CD14-positive monocyte (primary cell): Measurements from ENCODE around the gene ARHGAP44. TPM values are rescaled to one million over a fixed set of nuclear protein-coding genes. Genes with fewer than 3 reads are reported as not detected.
"Not testable (repeated sequence)": the region's sequence is repeated elsewhere in the genome, so short reads cannot be mapped to it uniquely, and the experiment has no call there.

Experiments
- DNase-seq, 3 donors: peaks; one replicate each; pipeline ENCODE4 v3.0.0-alpha.2; 2011 to 2022
- H2AFZ ChIP-seq: 2 replicates; pipeline ENCODE4 v1.6.0; 2012; ENCODE audit warnings: mild to moderate bottlenecking, low read depth, low read length, inconsistent platforms; ENCODE audit not compliant: insufficient read depth, poor library complexity, severe bottlenecking
- H3K27ac ChIP-seq, 2 donors: 1 replicate in 1 of 2; 2 replicates in 1 of 2; pipeline ENCODE4 v1.5.1; 2012 to 2013; ENCODE audit warnings: low read length in 2 of 2, control low read depth in 1 of 2, inconsistent platforms in 1 of 2, low read depth in 1 of 2, mild to moderate bottlenecking in 1 of 2
- H3K27me3 ChIP-seq, 2 donors: one replicate each; pipeline versions ENCODE4 v1.6.0 to v1.6.1; 2011 to 2013; ENCODE audit warnings: low read length in 2 of 2; ENCODE audit not compliant: control insufficient read depth in 2 of 2, insufficient read depth in 2 of 2
- H3K36me3 ChIP-seq, 2 donors: replicated peaks in 1 of 2; 1 replicate in 1 of 2; 2 replicates in 1 of 2; pipeline versions ENCODE4 v1.5.1 to v1.6.1; 2012 to 2013; ENCODE audit warnings: low read length in 2 of 2, control low read depth in 1 of 2, inconsistent platforms in 1 of 2, mild to moderate bottlenecking in 1 of 2; ENCODE audit not compliant: insufficient read depth in 2 of 2, control insufficient read depth in 1 of 2
- H3K4me1 ChIP-seq, 2 donors: 1 replicate in 1 of 2; 2 replicates in 1 of 2; pipeline versions ENCODE4 v1.5.1 to v1.6.1; 2012 to 2013; ENCODE audit warnings: low read length in 2 of 2, control low read depth in 1 of 2, inconsistent platforms in 1 of 2, mild to moderate bottlenecking in 1 of 2, moderate library complexity in 1 of 2; ENCODE audit not compliant: insufficient read depth in 2 of 2, control insufficient read depth in 1 of 2
- H3K4me2 ChIP-seq: replicated peaks from 2 replicates; pipeline ENCODE3; 2012; ENCODE audit warnings: low read length, moderate library complexity, mild to moderate bottlenecking; ENCODE audit not compliant: poor library complexity, severe bottlenecking; ENCODE audit errors: extremely low read depth
- H3K4me3 ChIP-seq, 3 experiments: fragments of 200-600 bp in 1 of 3; sonication (generic) in 1 of 3; replicated peaks in 1 of 3; 1 replicate in 2 of 3; 2 replicates in 1 of 3; pipeline ENCODE4 v1.5.1; 2011 to 2013; ENCODE audit warnings: low read length in 3 of 3, mild to moderate bottlenecking in 3 of 3, control low read depth in 2 of 3, low read depth in 2 of 3, inconsistent platforms in 1 of 3, moderate library complexity in 1 of 3
- H3K79me2 ChIP-seq: 2 replicates; pipeline ENCODE4 v1.6.0; 2012; ENCODE audit warnings: mild to moderate bottlenecking, control low read depth, inconsistent platforms, low read length, moderate library complexity; ENCODE audit not compliant: insufficient read depth
- H3K9ac ChIP-seq: 2 replicates; pipeline ENCODE4 v1.6.0; 2017; ENCODE audit warnings: low read length, mild to moderate bottlenecking; ENCODE audit not compliant: insufficient read depth, poor library complexity, severe bottlenecking
- H3K9me3 ChIP-seq, 2 donors: replicated peaks in 1 of 2; 1 replicate in 1 of 2; 2 replicates in 1 of 2; pipeline versions ENCODE4 v1.5.1 to v1.6.1; 2012 to 2013; ENCODE audit warnings: low read length in 2 of 2, control low read depth in 1 of 2; ENCODE audit not compliant: control insufficient read depth in 1 of 2, insufficient read depth in 1 of 2
- H4K20me1 ChIP-seq: 2 replicates; pipeline ENCODE4 v1.6.0; 2012; ENCODE audit warnings: mild to moderate bottlenecking, low read length, control low read depth, moderate library complexity; ENCODE audit not compliant: insufficient read depth
- H3K27ac Mint-ChIP-seq, 7 donors: one replicate each; pipeline ENCODE4 v1.8.0; 2020; ENCODE audit warnings: mild to moderate bottlenecking in 7 of 7, mixed read lengths in 7 of 7, moderate library complexity in 6 of 7, inconsistent platforms in 2 of 7
- H3K27me3 Mint-ChIP-seq, 3 donors: one replicate each; pipeline ENCODE4 v1.8.0; 2021 to 2022; ENCODE audit warnings: low read depth in 3 of 3, mild to moderate bottlenecking in 3 of 3, mixed read lengths in 3 of 3, moderate library complexity in 3 of 3, inconsistent platforms in 1 of 3
- H3K36me3 Mint-ChIP-seq, 2 donors: one replicate each; pipeline ENCODE4 v1.8.0; 2020; ENCODE audit warnings: mixed read lengths in 2 of 2, inconsistent platforms in 1 of 2, mild to moderate bottlenecking in 1 of 2
- H3K4me1 Mint-ChIP-seq: one replicate; pipeline ENCODE4 v1.8.0; 2020; ENCODE audit warnings: mild to moderate bottlenecking, mixed read lengths
- H3K4me3 Mint-ChIP-seq, 2 donors: one replicate each; pipeline ENCODE4 v1.8.0; 2020; ENCODE audit warnings: mild to moderate bottlenecking in 2 of 2, mixed read lengths in 2 of 2, moderate library complexity in 1 of 2
- H3K9me3 Mint-ChIP-seq, 7 donors: one replicate each; pipeline ENCODE4 v1.8.0; 2020 to 2022; ENCODE audit warnings: mixed read lengths in 7 of 7, mild to moderate bottlenecking in 6 of 7, moderate library complexity in 6 of 7, inconsistent platforms in 2 of 7
- WGBS: methylation state at CpG from one replicate; pipeline ENCODE4 v1.1.5; 2013; ENCODE audit warnings: missing lambda C conversion rate; ENCODE audit not compliant: insufficient coverage; 5-methylcytosine and 5-hydroxymethylcytosine counted together
- intact Hi-C, 2 donors: fragments of 100-400 bp; cut with micrococcal nuclease; formaldehyde crosslinking; loops; one replicate each; pipeline versions ENCODE4 v1.15.0 to v1.15.1; 2023
- polyA plus RNA-seq, 3 donors: library from polyadenylated mRNA; depleted of rRNA in 1 of 3; unstranded in 2 of 3; stranded (reverse) in 1 of 3; fragments of 300-500 nt in 2 of 3; fragments of >200 nt in 1 of 3; fragmentation: Illumina TruSeq in 2 of 3; gene quantifications; 1 replicate in 2 of 3; 2 replicates in 1 of 3; pipeline ENCODE4 v1.2.3, GENCODE V29; 2012 to 2021
- TF ChIP-seq, protein P1 (sequence below): fragments of 200-600 bp; IDR thresholded peaks from one replicate; pipeline ENCODE4 v1.8.0; 2022; ENCODE audit warnings: antibody characterized with exemption, mild to moderate bottlenecking

Gene ARHGAP44
- polyA plus RNA-seq, 3 donors = not detected

DNA sequence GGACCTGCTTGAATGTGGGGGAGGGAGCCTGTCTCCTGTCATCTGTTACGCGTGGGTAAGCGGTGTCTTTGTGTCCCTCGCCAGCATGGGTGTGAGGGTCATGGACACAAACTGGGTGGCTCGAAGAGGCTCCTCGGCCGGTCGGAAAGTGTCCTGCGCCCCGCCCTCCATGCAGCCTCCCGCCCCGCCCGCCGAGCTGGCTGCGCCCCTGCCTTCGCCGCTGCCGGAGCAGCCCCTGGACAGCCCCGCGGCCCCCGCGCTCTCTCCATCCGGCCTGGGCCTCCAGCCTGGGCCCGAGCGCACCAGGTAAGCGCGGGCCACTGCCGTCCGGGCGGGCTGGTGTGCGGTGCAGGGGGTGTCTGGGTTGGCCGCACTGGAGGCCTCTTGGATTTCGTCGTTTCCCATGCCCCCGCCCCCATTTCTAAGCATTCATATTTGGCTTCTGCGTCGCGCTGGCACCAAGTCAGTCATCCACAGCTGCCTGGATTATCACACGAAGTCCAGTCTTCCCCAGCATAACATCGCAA is 184.8 kb downstream of the ARHGAP44 start:
- H2AFZ ChIP-seq = no peak overlapping the region
- no peaks in the 10 kb centered on the region for H4K20me1 ChIP-seq
- Mint-ChIP-seq H3K27ac (no peak overlapping the region), H3K4me3 (peak overlapping the region in 1 of 2 donors; percentile 76), H3K27me3 (peaks cover 26 to 35% (median 31%) of the 10 kb centered on the region in 3 donors), H3K36me3 (peaks cover 0 to 1% of the 10 kb centered on the region in 2 donors), H3K4me1 (no peaks in the 10 kb centered on the region), H3K9me3 (peaks cover 1 to 12% (median 7%) of the 10 kb centered on the region in 7 donors)
- no peaks in the 10 kb centered on the region for H3K4me1 ChIP-seq
- intact Hi-C loops = no loop called here
- no peak overlapping the region for H3K4me3 ChIP-seq
- WGBS = 4% methylated on average over 39 of the region's 40 CpGs
- TF ChIP-seq, protein P1, sequence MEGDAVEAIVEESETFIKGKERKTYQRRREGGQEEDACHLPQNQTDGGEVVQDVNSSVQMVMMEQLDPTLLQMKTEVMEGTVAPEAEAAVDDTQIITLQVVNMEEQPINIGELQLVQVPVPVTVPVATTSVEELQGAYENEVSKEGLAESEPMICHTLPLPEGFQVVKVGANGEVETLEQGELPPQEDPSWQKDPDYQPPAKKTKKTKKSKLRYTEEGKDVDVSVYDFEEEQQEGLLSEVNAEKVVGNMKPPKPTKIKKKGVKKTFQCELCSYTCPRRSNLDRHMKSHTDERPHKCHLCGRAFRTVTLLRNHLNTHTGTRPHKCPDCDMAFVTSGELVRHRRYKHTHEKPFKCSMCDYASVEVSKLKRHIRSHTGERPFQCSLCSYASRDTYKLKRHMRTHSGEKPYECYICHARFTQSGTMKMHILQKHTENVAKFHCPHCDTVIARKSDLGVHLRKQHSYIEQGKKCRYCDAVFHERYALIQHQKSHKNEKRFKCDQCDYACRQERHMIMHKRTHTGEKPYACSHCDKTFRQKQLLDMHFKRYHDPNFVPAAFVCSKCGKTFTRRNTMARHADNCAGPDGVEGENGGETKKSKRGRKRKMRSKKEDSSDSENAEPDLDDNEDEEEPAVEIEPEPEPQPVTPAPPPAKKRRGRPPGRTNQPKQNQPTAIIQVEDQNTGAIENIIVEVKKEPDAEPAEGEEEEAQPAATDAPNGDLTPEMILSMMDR = no peak
- no peak overlapping the region for H3K27ac ChIP-seq
- H3K36me3 ChIP-seq = no peaks in the 10 kb centered on the region
- no peak overlapping the region for H3K4me2 ChIP-seq
- DNase-seq = no peak
- H3K9ac ChIP-seq = no peak overlapping the region
- peaks cover 6 to 18% of the 10 kb centered on the region in 2 donors for H3K27me3 ChIP-seq
- H3K9me3 ChIP-seq = no peaks in the 10 kb centered on the region
- H3K79me2 ChIP-seq = no peaks in the 10 kb centered on the region

DNA sequence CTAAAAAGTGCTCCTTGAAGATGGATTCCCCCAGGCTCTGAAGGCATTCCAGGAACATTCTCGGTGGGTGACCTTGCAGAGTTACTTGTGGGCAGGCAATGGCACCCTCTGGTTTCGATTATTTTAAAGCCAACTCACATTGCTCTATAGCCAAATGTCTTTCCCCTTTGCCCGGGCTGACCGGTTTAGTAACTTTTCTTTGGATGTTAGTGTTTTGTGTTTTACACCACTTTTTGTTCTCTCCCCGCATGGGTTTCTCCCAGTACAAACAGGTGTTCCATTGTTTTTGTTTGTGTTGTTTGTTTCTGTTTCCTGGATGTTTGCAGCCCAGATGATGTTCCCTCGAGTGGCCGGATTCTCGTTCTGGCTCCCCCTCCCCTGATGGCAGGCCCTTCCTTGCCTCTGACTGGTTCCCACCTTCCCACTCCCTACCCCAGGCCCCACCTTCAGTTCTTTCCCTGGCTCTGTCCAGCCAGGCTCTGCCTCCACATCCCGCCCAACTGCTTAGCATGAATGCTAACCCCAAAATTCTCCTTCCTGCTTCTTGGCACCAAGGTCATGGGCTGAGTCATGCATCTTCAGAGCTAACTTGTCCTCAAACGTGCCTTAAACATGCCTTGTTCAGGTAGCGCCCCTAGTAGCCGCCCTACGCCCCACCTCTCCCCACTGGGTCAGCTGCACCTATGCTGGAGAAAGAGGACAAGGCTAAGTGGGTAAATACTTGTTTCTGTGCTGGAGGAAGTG is 187.9 kb downstream of the ARHGAP44 start:
- H3K27me3 Mint-ChIP-seq = peaks cover 26 to 32% (median 26%) of the 10 kb centered on the region in 3 donors
- no peak overlapping the region for H3K4me3 Mint-ChIP-seq

DNA sequence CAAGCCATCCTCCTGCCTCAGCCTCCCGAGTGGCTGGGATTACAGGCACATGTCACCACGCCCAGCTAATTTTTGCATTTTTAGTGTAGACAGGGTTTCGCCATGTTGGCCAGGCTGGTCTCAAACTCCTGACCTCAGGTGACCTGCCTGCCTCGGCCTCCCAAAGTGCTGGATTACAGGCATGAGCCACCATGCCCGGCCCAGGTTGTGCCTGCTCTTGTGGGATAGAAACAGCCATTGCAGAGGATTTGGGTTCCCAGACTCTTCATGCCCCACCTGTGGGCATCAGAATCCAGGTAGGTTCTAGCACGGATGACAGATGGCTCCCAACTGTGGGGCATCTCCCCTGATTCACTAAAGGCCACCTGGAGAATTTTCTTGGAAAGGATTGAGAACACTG is 189.5 kb downstream of the ARHGAP44 start:
- H3K36me3 ChIP-seq, H3K4me3 ChIP-seq, H3K27ac ChIP-seq, H3K9me3 ChIP-seq, H3K79me2 ChIP-seq, H3K4me1 ChIP-seq, H3K4me3 Mint-ChIP-seq, DNase-seq, H3K27me3 ChIP-seq, H3K4me2 ChIP-seq, H4K20me1 ChIP-seq, H3K36me3 Mint-ChIP-seq, H3K4me1 Mint-ChIP-seq, intact Hi-C loops, H3K9ac ChIP-seq, H2AFZ ChIP-seq: not testable (repeated sequence)
- peak overlapping the region in 2 of 7 donors; percentile 65 to 66 for H3K27ac Mint-ChIP-seq
- H3K9me3 Mint-ChIP-seq = peaks cover 0 to 13% (median 7%) of the 10 kb centered on the region in 7 donors
- WGBS = 93% methylated on average over 4 of the region's 6 CpGs
- H3K27me3 Mint-ChIP-seq = peaks cover 16 to 20% (median 19%) of the 10 kb centered on the region in 3 donors

More for the DNA sequence above, 187.9 kb downstream of the ARHGAP44 start:
- Histone ChIP-seq H3K9ac (no peak overlapping the region), H3K27ac (no peak overlapping the region), H3K4me1 (no peaks in the 10 kb centered on the region), H3K4me2 (no peak overlapping the region), H3K36me3 (no peaks in the 10 kb centered on the region), H4K20me1 (no peaks in the 10 kb centered on the region), H3K4me3 (no peak overlapping the region), H3K79me2 (no peaks in the 10 kb centered on the region), H3K27me3 (peaks cover 6 to 18% of the 10 kb centered on the region in 2 donors), H3K9me3 (no peaks in the 10 kb centered on the region), H2AFZ (no peak overlapping the region)
- peaks cover 2% of the 10 kb centered on the region for H3K4me1 Mint-ChIP-seq
- H3K9me3 Mint-ChIP-seq = peaks cover 0 to 12% (median 5%) of the 10 kb centered on the region in 7 donors
- TF ChIP-seq, protein P1 = no peak
- intact Hi-C loops = no loop called here
- 83% methylated on average over 3 of the region's 13 CpGs for WGBS
- peaks cover 0 to 1% of the 10 kb centered on the region in 2 donors for H3K36me3 Mint-ChIP-seq
- no peak overlapping the region for H3K27ac Mint-ChIP-seq
- DNase-seq = no peak
